Measurements from ENCODE around the gene SLC25A52. TPM values are rescaled to one million over a fixed set of nuclear protein-coding genes. Genes with fewer than 3 reads are reported as not detected.

The SLC25A52 gene
- total RNA-seq, 1 donor: not detected

DNA sequence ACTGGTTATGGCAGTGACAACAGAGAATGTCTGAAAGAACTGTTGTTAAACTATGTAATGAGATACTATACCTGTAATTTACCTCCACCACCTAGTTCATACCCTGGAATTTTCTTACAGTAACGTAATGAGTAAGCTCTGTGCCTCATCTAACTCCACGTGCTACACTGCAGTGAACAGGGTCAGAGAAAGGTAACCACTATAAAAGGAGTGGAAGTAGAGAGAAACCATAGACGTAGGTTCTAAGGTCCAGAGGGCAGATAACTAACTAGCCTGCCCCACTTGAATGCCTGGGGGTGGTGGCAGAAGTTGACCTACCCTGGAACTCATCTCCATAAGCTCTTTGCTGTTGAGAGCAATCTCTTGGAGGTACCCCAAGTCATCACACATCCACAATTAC is 44.3 kb downstream of the SLC25A52 start:
- H3K4me3 ChIP-seq (ENCODE audit: low read depth, low read length): no peak overlapping the region
- TF ChIP-seq, protein P1, sequence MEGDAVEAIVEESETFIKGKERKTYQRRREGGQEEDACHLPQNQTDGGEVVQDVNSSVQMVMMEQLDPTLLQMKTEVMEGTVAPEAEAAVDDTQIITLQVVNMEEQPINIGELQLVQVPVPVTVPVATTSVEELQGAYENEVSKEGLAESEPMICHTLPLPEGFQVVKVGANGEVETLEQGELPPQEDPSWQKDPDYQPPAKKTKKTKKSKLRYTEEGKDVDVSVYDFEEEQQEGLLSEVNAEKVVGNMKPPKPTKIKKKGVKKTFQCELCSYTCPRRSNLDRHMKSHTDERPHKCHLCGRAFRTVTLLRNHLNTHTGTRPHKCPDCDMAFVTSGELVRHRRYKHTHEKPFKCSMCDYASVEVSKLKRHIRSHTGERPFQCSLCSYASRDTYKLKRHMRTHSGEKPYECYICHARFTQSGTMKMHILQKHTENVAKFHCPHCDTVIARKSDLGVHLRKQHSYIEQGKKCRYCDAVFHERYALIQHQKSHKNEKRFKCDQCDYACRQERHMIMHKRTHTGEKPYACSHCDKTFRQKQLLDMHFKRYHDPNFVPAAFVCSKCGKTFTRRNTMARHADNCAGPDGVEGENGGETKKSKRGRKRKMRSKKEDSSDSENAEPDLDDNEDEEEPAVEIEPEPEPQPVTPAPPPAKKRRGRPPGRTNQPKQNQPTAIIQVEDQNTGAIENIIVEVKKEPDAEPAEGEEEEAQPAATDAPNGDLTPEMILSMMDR (IDR thresholded peaks at IDR 0.05; ENCODE audit: insufficient read depth, low read depth, low read length): no peak
- DNase-seq (ENCODE audit: low read depth): no peak

DNA sequence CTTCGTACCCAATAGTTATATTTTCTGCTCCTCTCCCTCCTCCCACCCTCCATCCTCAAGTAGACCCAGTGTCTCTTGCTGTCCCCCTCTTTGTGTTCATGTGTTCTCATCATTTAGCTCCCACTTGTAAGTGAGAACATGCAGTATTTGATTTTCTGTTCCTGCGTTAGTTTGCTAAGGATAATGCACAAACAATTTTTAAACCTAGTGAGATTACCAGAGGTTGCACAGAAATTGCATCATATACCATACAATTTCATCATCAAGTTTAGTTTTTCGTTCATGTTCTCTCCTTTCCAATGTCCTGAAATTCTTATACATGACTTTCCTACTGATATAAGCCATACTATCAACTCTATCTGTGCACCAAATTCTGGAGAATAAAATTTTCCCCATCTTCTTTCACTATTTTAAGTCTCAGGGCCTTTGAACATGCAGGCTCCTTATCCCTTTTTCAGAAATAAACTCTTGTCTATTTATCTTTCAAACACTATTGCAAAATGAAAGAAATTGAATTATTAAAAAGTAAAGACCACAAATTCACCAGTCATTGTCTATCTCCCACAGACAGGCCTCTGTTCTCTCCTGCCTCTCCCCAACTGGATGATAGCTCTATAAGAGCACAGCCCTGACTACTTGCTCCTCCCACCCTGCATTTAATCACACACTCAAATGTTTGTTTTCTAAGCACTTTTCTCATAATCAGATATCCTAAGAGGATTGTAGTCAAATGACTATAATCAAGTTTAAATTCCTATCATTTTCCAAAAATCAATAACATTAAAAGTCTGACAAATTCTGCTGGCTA is 49.1 kb downstream of the SLC25A52 start:
- DNase-seq (ENCODE audit: low read depth): peak; percentile 53
- TF ChIP-seq, protein P1 (IDR thresholded peaks at IDR 0.05; ENCODE audit: insufficient read depth, low read depth, low read length): no peak
- H3K4me3 ChIP-seq (ENCODE audit: low read depth, low read length): no peak overlapping the region

DNA sequence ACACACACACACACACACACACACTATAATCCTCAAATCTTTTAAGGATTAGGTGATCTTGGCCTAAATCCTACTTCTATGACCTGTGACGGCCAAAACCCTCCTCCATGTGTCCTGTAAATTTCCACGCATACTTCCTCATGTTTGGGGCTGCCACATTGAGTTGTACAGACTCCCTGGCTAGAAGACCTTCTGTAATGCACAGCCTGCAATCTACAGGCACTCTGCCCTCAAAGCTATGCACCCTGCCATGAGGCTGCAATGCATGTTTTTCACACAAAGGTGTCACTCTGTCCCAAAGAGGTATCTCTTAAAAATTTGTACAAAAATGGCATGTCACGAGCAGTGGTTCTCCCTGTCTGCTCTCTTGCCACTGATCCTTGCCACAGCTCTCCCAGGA is 49.9 kb downstream of the SLC25A52 start:
- DNase-seq (ENCODE audit: low read depth): peak; percentile 92
- TF ChIP-seq, protein P1 (IDR thresholded peaks at IDR 0.05; ENCODE audit: insufficient read depth, low read depth, low read length): no peak
- no peak overlapping the region for H3K4me3 ChIP-seq (ENCODE audit: low read depth, low read length)

Other genes starting within 250 kb of the SLC25A52 start
- not detected in 2 replicates for gene TTR, start 169.0 kb downstream of the SLC25A52 start, total RNA-seq
- gene B4GALT6, start 76.3 kb downstream of the SLC25A52 start, total RNA-seq: 2.9 and 8.6 TPM in 2 replicates
- gene TRAPPC8, start 182.2 kb upstream of the SLC25A52 start, total RNA-seq: 43.5 and 56.6 TPM in 2 replicates